ENCODE measurements around the gene BPIFA2. TPM values are rescaled to one million over a fixed set of nuclear protein-coding genes. Genes with fewer than 3 reads are reported as not detected.

Gene BPIFA2
- total and polyA plus RNA-seq, 4 donors, result not detected

DNA sequence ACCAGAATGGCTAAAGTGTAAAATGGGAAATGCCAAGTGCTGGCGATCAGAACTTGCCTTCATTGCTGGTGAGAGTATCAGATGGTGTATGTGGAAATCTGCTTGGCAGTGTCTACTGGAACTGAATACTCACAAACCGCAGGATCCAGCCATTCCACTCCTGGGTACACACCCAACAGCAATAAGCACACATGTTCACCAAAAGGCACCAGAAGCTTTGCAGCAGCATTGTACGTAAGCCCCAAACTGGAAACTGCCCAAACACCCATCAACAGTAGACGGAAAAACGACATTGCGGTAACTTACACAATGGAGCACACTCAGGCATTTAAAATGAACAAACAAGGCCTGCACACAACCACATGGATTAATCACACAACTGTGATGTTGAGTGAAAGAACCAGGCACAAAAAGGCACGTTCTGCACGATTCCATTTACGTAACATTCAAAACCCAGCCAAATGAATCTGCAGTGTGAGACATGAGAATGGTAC, 37.3 kb upstream of the BPIFA2 start:
- no peak for DNase-seq
- Histone ChIP-seq H3K4me3 (ENCODE audit: low read length in 2 of 2) (no peak overlapping the region), H3K4me1 (ENCODE audit: control insufficient read depth in 1 of 2, insufficient read depth in 2 of 2, low read length in 2 of 2) (no peaks in the 10 kb centered on the region), H3K27me3 (ENCODE audit: control insufficient read depth in 1 of 2, insufficient read depth in 2 of 2, low read length in 1 of 2) (no peaks in the 10 kb centered on the region), H3K36me3 (ENCODE audit: control insufficient read depth in 1 of 2, insufficient read depth in 2 of 2, low read length in 1 of 2) (no peaks in the 10 kb centered on the region), H3K27ac (ENCODE audit: low read depth in 1 of 2, low read length in 2 of 2) (no peak overlapping the region), H3K9me3 (ENCODE audit: control insufficient read depth, low read length) (no peaks in the 10 kb centered on the region)
- intact Hi-C loops (cut with DNase I), result no loop called here
- no peak for ATAC-seq (ENCODE audit: low FRiP score)
- 68 to 75% methylated on average over 9 of the region's 9 CpGs for WGBS, 2 donors

DNA sequence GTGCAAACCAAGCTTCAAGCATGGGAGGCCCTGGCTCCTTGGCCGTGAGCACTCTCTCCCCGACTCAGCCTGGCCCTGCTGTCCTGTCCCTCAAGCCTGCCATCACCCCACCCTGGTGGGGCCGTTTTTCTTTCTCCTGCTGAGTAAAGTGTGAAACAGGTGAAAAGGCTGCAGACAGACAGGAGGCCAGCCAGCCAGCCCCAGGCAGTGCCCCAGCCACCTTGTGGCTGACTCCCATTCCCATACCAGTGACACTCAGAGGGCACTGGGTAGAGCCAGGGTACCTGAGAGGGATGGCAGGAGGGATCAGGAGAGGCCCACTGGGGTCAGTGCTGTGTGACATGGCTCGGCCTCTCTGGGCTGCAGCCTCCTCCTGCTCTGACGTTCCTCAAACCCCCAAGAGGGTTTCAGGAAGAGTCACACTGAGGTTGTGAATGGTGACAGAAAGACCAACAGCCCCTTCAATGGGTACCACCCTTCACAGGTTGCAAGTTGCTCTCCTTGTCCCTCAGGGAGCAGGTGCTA, 35.9 kb upstream of the BPIFA2 start:
- Histone ChIP-seq H3K4me3 (ENCODE audit: low read length in 2 of 2) (no peak overlapping the region), H3K27ac (ENCODE audit: low read depth in 1 of 2, low read length in 2 of 2) (no peak overlapping the region), H3K27me3 (ENCODE audit: control insufficient read depth in 1 of 2, insufficient read depth in 2 of 2, low read length in 1 of 2) (no peaks in the 10 kb centered on the region), H3K9me3 (ENCODE audit: control insufficient read depth, low read length) (no peaks in the 10 kb centered on the region), H3K4me1 (ENCODE audit: control insufficient read depth in 1 of 2, insufficient read depth in 2 of 2, low read length in 2 of 2) (no peaks in the 10 kb centered on the region), H3K36me3 (ENCODE audit: control insufficient read depth in 1 of 2, insufficient read depth in 2 of 2, low read length in 1 of 2) (no peaks in the 10 kb centered on the region)
- whole genome bisulfite sequencing, 2 donors, result 67 to 72% methylated on average over 5 of the region's 5 CpGs
- no peak for ATAC-seq (ENCODE audit: low FRiP score)
- intact Hi-C loops (cut with DNase I), result no loop called here
- no peak for DNase-seq

DNA sequence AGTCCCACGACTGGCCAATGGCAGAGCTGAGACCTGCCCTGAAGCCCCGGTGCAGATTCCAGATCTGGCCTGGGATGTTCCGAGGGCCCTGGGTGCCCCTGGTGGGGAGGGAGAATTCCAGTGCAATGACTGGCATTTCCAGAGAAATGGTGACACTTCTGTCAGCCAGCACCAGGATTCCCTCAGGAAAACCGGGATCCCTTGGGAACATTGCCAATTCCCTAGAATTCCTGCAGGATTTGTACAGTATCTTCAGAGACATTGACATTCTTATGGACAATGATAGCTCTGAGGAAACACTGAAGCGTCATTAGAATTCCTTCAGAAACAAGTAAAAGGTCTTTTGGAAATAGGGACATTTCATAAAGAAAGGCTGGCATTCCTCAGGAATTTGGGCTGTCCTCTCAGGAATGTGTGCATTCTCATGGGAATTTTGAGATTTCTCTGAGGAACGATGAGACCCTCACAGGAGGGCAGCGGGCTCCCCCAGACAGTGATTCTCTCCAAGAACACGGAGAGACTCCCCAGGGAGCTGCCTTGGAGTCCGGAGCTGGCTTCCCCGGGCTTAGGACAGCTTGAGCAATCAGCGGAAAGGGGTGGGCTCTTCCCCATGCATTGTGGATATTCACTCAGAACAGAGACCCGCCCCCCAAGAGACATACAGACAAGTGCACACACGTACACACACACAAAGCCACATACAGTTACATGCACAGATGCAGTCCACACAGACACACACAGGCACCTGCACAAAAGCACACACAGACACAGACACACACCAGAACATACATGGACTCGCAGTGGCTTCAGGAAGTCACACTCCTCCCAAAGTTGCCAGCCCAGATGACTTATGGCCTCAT, 35.2 kb upstream of the BPIFA2 start:
- Histone ChIP-seq H3K36me3 (ENCODE audit: control insufficient read depth in 1 of 2, insufficient read depth in 2 of 2, low read length in 1 of 2) (no peaks in the 10 kb centered on the region), H3K9me3 (ENCODE audit: control insufficient read depth, low read length) (no peaks in the 10 kb centered on the region), H3K27me3 (ENCODE audit: control insufficient read depth in 1 of 2, insufficient read depth in 2 of 2, low read length in 1 of 2) (no peaks in the 10 kb centered on the region), H3K4me3 (ENCODE audit: low read length in 2 of 2) (no peak overlapping the region), H3K4me1 (ENCODE audit: control insufficient read depth in 1 of 2, insufficient read depth in 2 of 2, low read length in 2 of 2) (no peaks in the 10 kb centered on the region), H3K27ac (ENCODE audit: low read depth in 1 of 2, low read length in 2 of 2) (no peak overlapping the region)
- no peak for DNase-seq
- intact Hi-C loops (cut with DNase I), result no loop called here
- WGBS, 2 donors, result 18 to 21% methylated on average over 14 of the region's 14 CpGs
- ATAC-seq (ENCODE audit: low FRiP score), result no peak

DNA sequence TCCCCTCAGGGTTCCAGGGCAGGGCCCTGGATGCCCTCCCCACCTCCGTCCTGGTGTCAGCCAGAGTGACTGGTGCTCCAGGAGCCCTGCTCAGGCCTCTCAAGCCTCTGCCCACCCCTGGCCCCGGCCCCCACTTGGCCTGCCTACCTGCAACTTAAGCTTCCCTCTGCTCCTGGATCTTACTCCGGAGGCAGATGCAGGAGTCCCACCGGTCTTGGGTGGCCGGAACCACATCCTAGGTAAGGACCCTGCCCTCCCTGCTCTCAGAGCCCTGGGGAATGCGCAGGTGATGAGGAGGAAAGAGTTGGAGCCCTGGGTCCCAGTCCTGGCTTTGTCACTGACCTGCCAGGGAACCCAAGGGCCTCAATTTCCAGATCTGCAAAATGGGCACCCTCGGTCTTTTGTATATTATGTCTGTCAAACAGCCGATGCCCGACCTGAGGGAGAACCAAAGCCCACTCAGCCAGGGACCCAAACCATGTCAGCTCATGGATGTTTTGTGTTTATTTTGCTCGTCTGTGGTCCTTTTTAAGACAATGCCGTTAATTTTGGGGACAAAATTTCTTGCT, 34.5 kb upstream of the BPIFA2 start:
- ATAC-seq (ENCODE audit: low FRiP score) (no peak), DNase-seq (no peak)
- intact Hi-C loops (cut with DNase I), result no loop called here
- H3K36me3 ChIP-seq (ENCODE audit: control insufficient read depth in 1 of 2, insufficient read depth in 2 of 2, low read length in 1 of 2), result no peaks in the 10 kb centered on the region
- no peak overlapping the region for H3K4me3 ChIP-seq (ENCODE audit: low read length in 2 of 2)
- H3K4me1 ChIP-seq (ENCODE audit: control insufficient read depth in 1 of 2, insufficient read depth in 2 of 2, low read length in 2 of 2), result no peaks in the 10 kb centered on the region
- 87 to 92% methylated on average over 11 of the region's 11 CpGs for WGBS, 2 donors
- no peak overlapping the region for H3K27ac ChIP-seq (ENCODE audit: low read depth in 1 of 2, low read length in 2 of 2)
- H3K9me3 ChIP-seq (ENCODE audit: control insufficient read depth, low read length), result peaks cover 3% of the 10 kb centered on the region
- no peaks in the 10 kb centered on the region for H3K27me3 ChIP-seq (ENCODE audit: control insufficient read depth in 1 of 2, insufficient read depth in 2 of 2, low read length in 1 of 2)

DNA sequence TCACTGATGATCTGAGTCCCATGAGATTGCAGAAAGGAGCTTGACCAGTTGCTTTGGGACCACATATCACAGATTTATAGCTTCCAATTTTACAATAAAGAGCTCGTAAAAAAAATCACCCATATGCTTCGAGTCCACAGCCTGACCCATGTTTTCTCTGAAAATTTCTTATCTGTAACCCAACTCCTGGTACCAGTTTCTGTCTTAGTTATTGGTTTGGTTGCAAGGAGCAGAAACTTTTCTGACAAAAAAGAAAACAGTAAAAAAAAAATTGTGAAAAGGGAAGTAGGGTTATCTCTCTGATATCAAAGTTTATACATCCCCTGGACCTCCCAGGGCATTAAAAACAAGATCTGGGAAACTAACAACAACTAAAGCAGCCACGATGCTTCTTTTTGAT, 30.8 kb upstream of the BPIFA2 start:
- intact Hi-C loops (cut with DNase I), result no loop called here
- Histone ChIP-seq H3K27ac (ENCODE audit: low read depth in 1 of 2, low read length in 2 of 2) (no peak overlapping the region), H3K4me3 (ENCODE audit: low read length in 2 of 2) (no peak overlapping the region), H3K9me3 (ENCODE audit: control insufficient read depth, low read length) (peaks cover 3% of the 10 kb centered on the region), H3K36me3 (ENCODE audit: control insufficient read depth in 1 of 2, insufficient read depth in 2 of 2, low read length in 1 of 2) (no peaks in the 10 kb centered on the region), H3K27me3 (ENCODE audit: control insufficient read depth in 1 of 2, insufficient read depth in 2 of 2, low read length in 1 of 2) (no peaks in the 10 kb centered on the region), H3K4me1 (ENCODE audit: control insufficient read depth in 1 of 2, insufficient read depth in 2 of 2, low read length in 2 of 2) (no peaks in the 10 kb centered on the region)
- WGBS, 2 donors, result 79 to 81% methylated on average over 3 of the region's 3 CpGs
- ATAC-seq (ENCODE audit: low FRiP score) (no peak), DNase-seq (no peak)

DNA sequence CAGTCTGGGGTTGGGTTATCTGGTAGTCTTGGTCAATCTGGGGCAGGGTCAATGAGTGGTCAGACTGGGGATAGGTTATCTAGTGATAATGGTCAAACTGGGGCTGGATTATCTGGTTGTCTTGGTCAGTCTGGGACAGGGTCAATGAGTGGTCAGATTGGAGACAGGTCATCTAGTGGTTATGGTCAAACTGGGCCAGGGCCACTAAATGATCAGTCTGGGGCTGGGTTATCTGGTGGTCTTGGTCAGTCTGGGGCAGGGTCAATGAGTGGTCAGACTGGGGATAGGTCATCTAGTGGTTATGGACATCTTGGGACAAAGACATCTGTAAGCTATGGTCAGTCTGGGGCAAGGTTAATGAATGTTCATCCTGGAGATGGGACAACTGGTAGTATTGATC, 28.5 kb upstream of the BPIFA2 start:
- ATAC-seq (ENCODE audit: low FRiP score), result no peak
- intact Hi-C loops (cut with DNase I), result no loop called here

DNA sequence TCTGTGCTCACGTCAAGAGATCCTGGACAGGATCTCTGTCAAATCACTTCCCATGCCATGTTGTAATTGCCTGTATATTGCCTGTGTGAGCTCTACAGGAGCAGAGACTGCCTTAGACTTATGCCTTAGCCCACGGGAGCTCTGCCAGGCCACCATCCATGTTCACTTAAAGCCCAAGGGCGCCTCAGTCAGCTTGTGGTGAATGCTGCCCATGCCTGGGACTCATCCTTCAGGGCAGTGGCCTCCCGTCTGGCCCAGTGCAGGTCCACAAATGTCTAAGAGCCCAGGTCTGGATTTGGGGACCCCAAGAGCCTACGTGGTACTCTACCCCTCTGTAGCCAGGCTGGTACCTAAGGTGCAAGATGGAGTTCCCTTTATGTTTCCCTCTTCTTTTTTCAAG, 22.4 kb upstream of the BPIFA2 start:
- intact Hi-C loops (cut with DNase I), result no loop called here
- ATAC-seq (ENCODE audit: low FRiP score) (no peak), DNase-seq (no peak)
- peaks cover 0 to 1% of the 10 kb centered on the region in 2 donors for H3K27me3 ChIP-seq (ENCODE audit: control insufficient read depth in 1 of 2, insufficient read depth in 2 of 2, low read length in 1 of 2)
- no peak overlapping the region for H3K27ac ChIP-seq (ENCODE audit: low read depth in 1 of 2, low read length in 2 of 2)
- 71% methylated on average over 5 of the region's 5 CpGs for WGBS, 2 donors
- H3K36me3 ChIP-seq (ENCODE audit: control insufficient read depth in 1 of 2, insufficient read depth in 2 of 2, low read length in 1 of 2), result no peaks in the 10 kb centered on the region
- H3K9me3 ChIP-seq (ENCODE audit: control insufficient read depth, low read length), result no peaks in the 10 kb centered on the region
- no peak overlapping the region for H3K4me3 ChIP-seq (ENCODE audit: low read length in 2 of 2)
- H3K4me1 ChIP-seq (ENCODE audit: control insufficient read depth in 1 of 2, insufficient read depth in 2 of 2, low read length in 2 of 2), result no peaks in the 10 kb centered on the region

More for the DNA sequence above, 28.5 kb upstream of the BPIFA2 start:
- Histone ChIP-seq H3K27ac (ENCODE audit: low read depth in 1 of 2, low read length in 2 of 2) (no peak overlapping the region), H3K36me3 (ENCODE audit: control insufficient read depth in 1 of 2, insufficient read depth in 2 of 2, low read length in 1 of 2) (no peaks in the 10 kb centered on the region), H3K4me3 (ENCODE audit: low read length in 2 of 2) (no peak overlapping the region), H3K27me3 (ENCODE audit: control insufficient read depth in 1 of 2, insufficient read depth in 2 of 2, low read length in 1 of 2) (no peaks in the 10 kb centered on the region), H3K9me3 (ENCODE audit: control insufficient read depth, low read length) (peaks cover 3% of the 10 kb centered on the region), H3K4me1 (ENCODE audit: control insufficient read depth in 1 of 2, insufficient read depth in 2 of 2, low read length in 2 of 2) (no peaks in the 10 kb centered on the region)
- DNase-seq, result no peak

DNA sequence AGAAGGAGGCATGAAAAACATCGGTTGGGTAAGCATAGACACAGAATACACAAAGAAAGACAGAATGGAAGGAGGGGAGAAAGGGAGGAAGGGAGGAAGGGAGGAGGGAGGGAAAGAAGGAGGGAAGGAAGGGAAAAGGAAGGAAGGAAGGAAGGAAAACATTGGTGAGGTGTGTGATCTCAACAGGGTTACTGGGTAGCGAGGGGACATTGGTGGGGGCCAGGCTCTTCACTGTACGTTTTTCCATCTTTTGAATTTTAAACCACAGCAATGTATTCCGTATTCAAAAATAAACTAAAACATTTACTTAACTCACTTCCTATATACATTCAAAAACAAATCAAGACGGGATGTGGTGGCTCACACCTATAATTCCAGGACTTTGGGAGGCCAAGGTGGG, 20.7 kb upstream of the BPIFA2 start:
- Histone ChIP-seq H3K4me1 (ENCODE audit: control insufficient read depth in 1 of 2, insufficient read depth in 2 of 2, low read length in 2 of 2) (no peaks in the 10 kb centered on the region), H3K27me3 (ENCODE audit: control insufficient read depth in 1 of 2, insufficient read depth in 2 of 2, low read length in 1 of 2) (peaks cover 0 to 2% of the 10 kb centered on the region in 2 donors), H3K4me3 (ENCODE audit: low read length in 2 of 2) (no peak overlapping the region), H3K9me3 (ENCODE audit: control insufficient read depth, low read length) (no peaks in the 10 kb centered on the region), H3K27ac (ENCODE audit: low read depth in 1 of 2, low read length in 2 of 2) (no peak overlapping the region), H3K36me3 (ENCODE audit: control insufficient read depth in 1 of 2, insufficient read depth in 2 of 2, low read length in 1 of 2) (no peaks in the 10 kb centered on the region)
- DNase-seq (no peak), ATAC-seq (ENCODE audit: low FRiP score) (no peak)
- 72 to 77% methylated on average over 5 of the region's 5 CpGs for WGBS, 2 donors
- intact Hi-C loops (cut with DNase I), result no loop called here

DNA sequence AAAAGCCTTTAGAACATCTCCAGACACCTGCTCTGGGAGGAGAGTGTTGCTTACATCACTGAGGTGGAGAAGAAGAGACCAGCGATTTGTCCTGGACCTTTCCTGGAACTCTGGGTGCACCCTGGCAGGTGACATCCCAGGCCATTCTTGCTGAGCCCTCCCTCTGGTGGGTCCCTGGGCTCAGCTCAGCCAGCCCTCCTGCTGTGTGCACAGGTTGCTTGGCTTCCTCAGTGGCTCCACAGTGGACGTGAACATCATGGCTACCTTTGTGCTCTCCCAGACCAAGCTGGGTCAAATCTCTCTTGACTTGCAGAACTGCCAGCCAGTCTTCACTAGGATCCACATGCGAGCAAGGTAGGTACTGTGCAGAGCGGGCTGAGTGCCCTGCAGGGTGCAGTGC, 19.9 kb upstream of the BPIFA2 start:
- Histone ChIP-seq H3K4me3 (ENCODE audit: low read length in 2 of 2) (no peak overlapping the region), H3K4me1 (ENCODE audit: control insufficient read depth in 1 of 2, insufficient read depth in 2 of 2, low read length in 2 of 2) (no peaks in the 10 kb centered on the region), H3K36me3 (ENCODE audit: control insufficient read depth in 1 of 2, insufficient read depth in 2 of 2, low read length in 1 of 2) (no peaks in the 10 kb centered on the region), H3K9me3 (ENCODE audit: control insufficient read depth, low read length) (no peaks in the 10 kb centered on the region), H3K27me3 (ENCODE audit: control insufficient read depth in 1 of 2, insufficient read depth in 2 of 2, low read length in 1 of 2) (peaks cover 0 to 2% of the 10 kb centered on the region in 2 donors), H3K27ac (ENCODE audit: low read depth in 1 of 2, low read length in 2 of 2) (no peak overlapping the region)
- WGBS, 2 donors, result 81 to 88% methylated on average over 4 of the region's 4 CpGs
- no peak for DNase-seq
- ATAC-seq (ENCODE audit: low FRiP score), result no peak
- intact Hi-C loops (cut with DNase I), result no loop called here

Data from aorta (tissue), 5 donors.